ENCODE results near the gene NXT2. TPM values are rescaled to one million over a fixed set of nuclear protein-coding genes. Genes with fewer than 3 reads are reported as not detected.

The NXT2 gene
- 10 to 100 TPM; 11.3 to 13.3 TPM for total RNA-seq
- 15.8 TPM for polyA plus RNA-seq

- Histone ChIP-seq H3K4me3 (ENCODE audit: low read length) (peak within 1 kb of the TSS; percentile 91), H3K4me1 (ENCODE audit: insufficient read depth, low read length) (no peaks in the 10 kb centered on the region), H3K36me3 (ENCODE audit: insufficient read depth, low read length) (no peaks in the 10 kb centered on the region), H3K27ac (ENCODE audit: low read depth, low read length) (peak within 1 kb of the TSS; percentile 83), H3K9me3 (ENCODE audit: low read length) (no peaks in the 10 kb centered on the region), H3K27me3 (ENCODE audit: insufficient read depth, low read length, poor library complexity, severe bottlenecking) (no peaks in the 10 kb centered on the region)
- peaks cover 0 to 8% (median 4%) of the 10 kb centered on the region in 3 donors for H3K36me3 Mint-ChIP-seq
- peak within 1 kb of the TSS; percentile 93 to 99 (median 98) for H3K27ac Mint-ChIP-seq
- POLR2A ChIA-PET: interaction anchor here (0.5 to 1.0 kb wide), 2 partner anchors 196 to 466 kb away, joined by 3 read pairs; partner anchors contain the start of gene ACSL4
- H3K27me3 Mint-ChIP-seq: peaks cover 9 to 20% of the 10 kb centered on the region in 2 donors
- peak; percentile 74 to 91 (median 85) for DNase-seq
- peaks cover 17 to 26% (median 19%) of the 10 kb centered on the region in 3 donors for H3K4me1 Mint-ChIP-seq
- H3K4me3 Mint-ChIP-seq: peak within 1 kb of the TSS; percentile 93 to 98 (median 96)
- CTCF ChIA-PET: no interaction called here
- H3K9me3 Mint-ChIP-seq: peaks cover 0 to 2% (median 0%) of the 10 kb centered on the region in 5 donors
Observed at GRCh38 chrX:109536439-109537323, at the start of gene NXT2. Gene NXT2 (plus strand): TSS chrX:109536844. CDS start chrX:109537007, 163 bp downstream.

- H3K4me3 ChIP-seq (ENCODE audit: low read length): no peak overlapping the region
- no peaks in the 10 kb centered on the region for H3K27me3 ChIP-seq (ENCODE audit: insufficient read depth, low read length, poor library complexity, severe bottlenecking)
- no peak overlapping the region for H3K27ac Mint-ChIP-seq
- ChIA-PET POLR2A (no interaction called here), CTCF (no interaction called here)
- no peaks in the 10 kb centered on the region for H3K4me1 ChIP-seq (ENCODE audit: insufficient read depth, low read length)
- H3K9me3 Mint-ChIP-seq: no peaks in the 10 kb centered on the region
- DNase-seq: no peak
- H3K27me3 Mint-ChIP-seq: peaks cover 0 to 5% of the 10 kb centered on the region in 2 donors
- H3K36me3 Mint-ChIP-seq: no peaks in the 10 kb centered on the region
- H3K27ac ChIP-seq (ENCODE audit: low read depth, low read length): no peak overlapping the region
- peaks cover 0 to 1% (median 0%) of the 10 kb centered on the region in 3 donors for H3K4me1 Mint-ChIP-seq
- H3K36me3 ChIP-seq (ENCODE audit: insufficient read depth, low read length): no peaks in the 10 kb centered on the region
- no peak overlapping the region for H3K4me3 Mint-ChIP-seq
- H3K9me3 ChIP-seq (ENCODE audit: low read length): no peaks in the 10 kb centered on the region
Observed at GRCh38 chrX:109487640-109488039, 49.0 kb upstream of the NXT2 start.

- DNase-seq: no peak
- Histone ChIP-seq H3K27ac (ENCODE audit: low read depth, low read length) (no peak overlapping the region), H3K36me3 (ENCODE audit: insufficient read depth, low read length) (no peaks in the 10 kb centered on the region), H3K9me3 (ENCODE audit: low read length) (no peaks in the 10 kb centered on the region), H3K4me1 (ENCODE audit: insufficient read depth, low read length) (no peaks in the 10 kb centered on the region), H3K4me3 (ENCODE audit: low read length) (no peak overlapping the region), H3K27me3 (ENCODE audit: insufficient read depth, low read length, poor library complexity, severe bottlenecking) (no peaks in the 10 kb centered on the region)
- Mint-ChIP-seq H3K27ac (no peak overlapping the region), H3K36me3 (no peaks in the 10 kb centered on the region), H3K27me3 (peaks cover 2 to 10% of the 10 kb centered on the region in 2 donors), H3K4me3 (no peak overlapping the region), H3K9me3 (no peaks in the 10 kb centered on the region), H3K4me1 (peaks cover 0 to 1% (median 0%) of the 10 kb centered on the region in 3 donors)
- ChIA-PET CTCF (no interaction called here), POLR2A (no interaction called here)
Observed at GRCh38 chrX:109489174-109489573, 47.5 kb upstream of the NXT2 start.

GRCh38 chrX:109498434-109498833 lies 38.2 kb upstream of the NXT2 start:
- Histone ChIP-seq H3K4me1 (ENCODE audit: insufficient read depth, low read length) (no peaks in the 10 kb centered on the region), H3K9me3 (ENCODE audit: low read length) (no peaks in the 10 kb centered on the region), H3K27me3 (ENCODE audit: insufficient read depth, low read length, poor library complexity, severe bottlenecking) (no peaks in the 10 kb centered on the region), H3K36me3 (ENCODE audit: insufficient read depth, low read length) (no peaks in the 10 kb centered on the region), H3K4me3 (ENCODE audit: low read length) (no peak overlapping the region), H3K27ac (ENCODE audit: low read depth, low read length) (no peak overlapping the region)
- Mint-ChIP-seq H3K36me3 (no peaks in the 10 kb centered on the region), H3K27ac (no peak overlapping the region), H3K4me1 (no peaks in the 10 kb centered on the region), H3K27me3 (peaks cover 6 to 14% of the 10 kb centered on the region in 2 donors), H3K9me3 (no peaks in the 10 kb centered on the region), H3K4me3 (no peak overlapping the region)
- no peak for DNase-seq
- POLR2A ChIA-PET: no interaction called here
- CTCF ChIA-PET: interaction anchor here (1.4 kb wide), 1 partner anchor 13 kb away, joined by 3 read pairs; no protein-coding TSS in a partner anchor

GRCh38 chrX:109501176-109501575 lies 35.5 kb upstream of the NXT2 start:
- POLR2A ChIA-PET: no interaction called here
- no peak overlapping the region for H3K4me3 ChIP-seq (ENCODE audit: low read length)
- no peak overlapping the region for H3K27ac Mint-ChIP-seq
- H3K4me1 ChIP-seq (ENCODE audit: insufficient read depth, low read length): no peaks in the 10 kb centered on the region
- no peaks in the 10 kb centered on the region for H3K9me3 Mint-ChIP-seq
- no peak overlapping the region for H3K27ac ChIP-seq (ENCODE audit: low read depth, low read length)
- no peak overlapping the region for H3K4me3 Mint-ChIP-seq
- H3K27me3 Mint-ChIP-seq: peaks cover 3 to 9% of the 10 kb centered on the region in 2 donors
- H3K27me3 ChIP-seq (ENCODE audit: insufficient read depth, low read length, poor library complexity, severe bottlenecking): no peaks in the 10 kb centered on the region
- CTCF ChIA-PET: no interaction called here
- no peaks in the 10 kb centered on the region for H3K4me1 Mint-ChIP-seq
- H3K9me3 ChIP-seq (ENCODE audit: low read length): no peaks in the 10 kb centered on the region
- no peak for DNase-seq
- no peaks in the 10 kb centered on the region for H3K36me3 ChIP-seq (ENCODE audit: insufficient read depth, low read length)
- H3K36me3 Mint-ChIP-seq: no peaks in the 10 kb centered on the region

GRCh38 chrX:109508915-109509314 lies 27.7 kb upstream of the NXT2 start:
- no peaks in the 10 kb centered on the region for H3K27me3 ChIP-seq (ENCODE audit: insufficient read depth, low read length, poor library complexity, severe bottlenecking)
- Mint-ChIP-seq H3K27me3 (peaks cover 7 to 39% of the 10 kb centered on the region in 2 donors), H3K4me3 (no peak overlapping the region), H3K36me3 (no peaks in the 10 kb centered on the region), H3K4me1 (no peaks in the 10 kb centered on the region), H3K9me3 (no peaks in the 10 kb centered on the region), H3K27ac (no peak overlapping the region)
- no peaks in the 10 kb centered on the region for H3K36me3 ChIP-seq (ENCODE audit: insufficient read depth, low read length)
- no peak for DNase-seq
- POLR2A ChIA-PET: no interaction called here
- no peak overlapping the region for H3K27ac ChIP-seq (ENCODE audit: low read depth, low read length)
- H3K9me3 ChIP-seq (ENCODE audit: low read length): no peaks in the 10 kb centered on the region
- no peak overlapping the region for H3K4me3 ChIP-seq (ENCODE audit: low read length)
- CTCF ChIA-PET: no interaction called here
- no peaks in the 10 kb centered on the region for H3K4me1 ChIP-seq (ENCODE audit: insufficient read depth, low read length)

- Mint-ChIP-seq H3K27ac (no peak overlapping the region), H3K4me1 (no peaks in the 10 kb centered on the region), H3K9me3 (no peaks in the 10 kb centered on the region), H3K36me3 (no peaks in the 10 kb centered on the region), H3K27me3 (peaks cover 7 to 48% of the 10 kb centered on the region in 2 donors), H3K4me3 (no peak overlapping the region)
- Histone ChIP-seq H3K9me3 (ENCODE audit: low read length) (no peaks in the 10 kb centered on the region), H3K4me3 (ENCODE audit: low read length) (no peak overlapping the region), H3K4me1 (ENCODE audit: insufficient read depth, low read length) (no peaks in the 10 kb centered on the region), H3K36me3 (ENCODE audit: insufficient read depth, low read length) (no peaks in the 10 kb centered on the region), H3K27ac (ENCODE audit: low read depth, low read length) (no peak overlapping the region), H3K27me3 (ENCODE audit: insufficient read depth, low read length, poor library complexity, severe bottlenecking) (no peaks in the 10 kb centered on the region)
- CTCF ChIA-PET: no interaction called here
- POLR2A ChIA-PET: no interaction called here
- DNase-seq: no peak
Observed at GRCh38 chrX:109511113-109511512, 25.5 kb upstream of the NXT2 start.

- no peaks in the 10 kb centered on the region for H3K36me3 Mint-ChIP-seq
- DNase-seq: no peak
- no peaks in the 10 kb centered on the region for H3K4me1 Mint-ChIP-seq
- H3K9me3 ChIP-seq (ENCODE audit: low read length): no peaks in the 10 kb centered on the region
- H3K4me3 ChIP-seq (ENCODE audit: low read length): no peak overlapping the region
- no peaks in the 10 kb centered on the region for H3K36me3 ChIP-seq (ENCODE audit: insufficient read depth, low read length)
- no peak overlapping the region for H3K4me3 Mint-ChIP-seq
- H3K27me3 Mint-ChIP-seq: peaks cover 20 to 22% of the 10 kb centered on the region in 2 donors
- no peaks in the 10 kb centered on the region for H3K4me1 ChIP-seq (ENCODE audit: insufficient read depth, low read length)
- H3K27ac Mint-ChIP-seq: no peak overlapping the region
- CTCF ChIA-PET: no interaction called here
- H3K27ac ChIP-seq (ENCODE audit: low read depth, low read length): no peak overlapping the region
- POLR2A ChIA-PET: no interaction called here
- no peaks in the 10 kb centered on the region for H3K27me3 ChIP-seq (ENCODE audit: insufficient read depth, low read length, poor library complexity, severe bottlenecking)
- no peaks in the 10 kb centered on the region for H3K9me3 Mint-ChIP-seq
Observed at GRCh38 chrX:109519001-109519400, 17.6 kb upstream of the NXT2 start.
